Stimulated activated CD8-positive, alpha-beta memory T cell treated with anti-CD3 and anti-CD28 coated beads, Interleukin-2, amount 100 ng/mL, for 48 hours (primary cell): Measurements from ENCODE around the gene TMEM218.

Source experiments
- DNase-seq, 2 donors: peaks; one replicate each; pipeline ENCODE4 v3.0.0-alpha.2; 2020; ENCODE audit warnings: low read depth in 2 of 2

TMEM218 gene

GRCh38 chr11:125055107-125055715, 56.2 kb downstream of the TMEM218 start:
- no peak for DNase-seq

- no peak for DNase-seq
These were observed 58.3 kb downstream of the TMEM218 start for GRCh38 chr11:125053167-125053566.

GRCh38 chr11:125052047-125052446, 59.4 kb downstream of the TMEM218 start:
- DNase-seq, result no peak

DNA sequence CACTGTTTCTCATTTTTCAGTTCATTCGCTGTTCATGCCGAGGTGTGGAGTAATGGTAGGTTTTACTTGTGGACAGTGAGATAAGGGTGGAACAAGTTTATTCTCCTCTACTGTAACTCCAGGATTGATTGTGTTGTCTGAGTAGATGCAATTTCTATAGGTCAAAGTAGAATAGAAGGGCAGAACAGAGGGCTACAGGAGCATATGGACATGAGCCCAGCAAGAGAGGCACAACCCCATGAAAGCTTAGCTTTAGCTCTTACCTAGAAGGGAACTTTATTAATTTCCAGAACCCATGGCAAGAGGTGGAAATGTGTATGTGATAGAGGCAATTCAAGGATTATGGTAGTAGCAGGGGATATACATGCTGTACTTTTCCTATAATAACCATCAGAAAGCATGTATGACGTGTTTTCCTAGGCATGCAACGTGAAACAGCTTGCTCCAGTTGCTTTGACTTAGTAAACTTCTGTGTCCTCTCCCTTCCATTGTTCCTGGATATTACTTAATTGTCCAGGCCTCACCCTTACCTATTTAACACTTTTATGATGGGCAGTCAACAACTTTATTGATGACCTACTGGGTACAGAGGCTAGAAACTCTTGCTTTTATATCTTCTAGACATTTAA, 62.1 kb downstream of the TMEM218 start:
- DNase-seq, result no peak
